Coronary artery (tissue), 2 donors: ENCODE results near the gene R3HDM2.

Experiments used
- DNase-seq: peaks from one replicate; pipeline ENCODE4 v3.0.0-alpha.2; 2017; ENCODE audit warnings: low spot score
- H3K27ac ChIP-seq, 2 donors: fragments of 200-600 bp; sonication (generic); one replicate each; pipeline ENCODE4 v1.5.1; 2016 to 2019
- H3K4me3 ChIP-seq: fragments of 200-600 bp; sonication (generic); 2 replicates; pipeline ENCODE4 v1.5.1; 2016; ENCODE audit warnings: mild to moderate bottlenecking, moderate library complexity
- TF ChIP-seq, protein P1 (sequence below): fragments of 200-600 bp; sonication (generic); IDR thresholded peaks from one replicate; pipeline ENCODE4 v1.5.1; 2019; ENCODE audit warnings: antibody characterized with exemption

Gene R3HDM2

DNA sequence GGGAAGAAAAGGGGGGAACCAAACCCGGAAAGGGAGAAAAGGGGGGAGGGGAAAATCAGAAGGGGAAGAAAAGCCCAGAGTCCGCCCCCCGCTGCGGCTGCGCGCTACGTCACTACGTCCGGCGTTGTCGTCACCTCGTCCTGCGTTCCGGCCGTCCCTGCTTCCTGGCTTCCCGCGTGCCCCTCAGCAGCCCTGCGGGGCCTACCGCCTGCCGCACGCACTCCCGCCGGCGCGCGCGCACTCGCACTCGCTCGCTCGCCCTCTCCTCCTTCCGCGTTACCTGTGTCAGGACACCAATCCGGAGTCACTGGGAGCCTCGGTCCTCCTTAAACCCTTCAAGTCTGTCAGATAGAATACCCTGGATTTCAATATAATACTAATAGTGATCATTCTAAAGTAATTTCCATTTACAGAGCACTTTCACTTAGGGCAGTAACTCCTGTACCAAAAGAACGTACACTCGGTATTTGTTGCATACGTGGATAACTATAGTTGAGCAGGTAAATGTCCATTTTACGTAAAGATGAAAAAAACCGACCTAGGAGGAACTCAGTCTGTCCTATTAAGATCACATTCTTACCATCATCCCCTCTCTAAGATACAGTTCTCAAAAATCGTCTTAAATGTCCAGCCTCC is at the start of gene R3HDM2:
Gene R3HDM2, minus strand, starts transcription at position 113 of the 636 bp plus-strand sequence. CDS start 120,615 bp downstream, outside the sequence.
- Histone ChIP-seq H3K27ac (peak within 1 kb of the TSS; percentile 89 to 98), H3K4me3 (peak within 1 kb of the TSS; percentile 85)
- peak; percentile 97 for DNase-seq
- TF ChIP-seq, protein P1, sequence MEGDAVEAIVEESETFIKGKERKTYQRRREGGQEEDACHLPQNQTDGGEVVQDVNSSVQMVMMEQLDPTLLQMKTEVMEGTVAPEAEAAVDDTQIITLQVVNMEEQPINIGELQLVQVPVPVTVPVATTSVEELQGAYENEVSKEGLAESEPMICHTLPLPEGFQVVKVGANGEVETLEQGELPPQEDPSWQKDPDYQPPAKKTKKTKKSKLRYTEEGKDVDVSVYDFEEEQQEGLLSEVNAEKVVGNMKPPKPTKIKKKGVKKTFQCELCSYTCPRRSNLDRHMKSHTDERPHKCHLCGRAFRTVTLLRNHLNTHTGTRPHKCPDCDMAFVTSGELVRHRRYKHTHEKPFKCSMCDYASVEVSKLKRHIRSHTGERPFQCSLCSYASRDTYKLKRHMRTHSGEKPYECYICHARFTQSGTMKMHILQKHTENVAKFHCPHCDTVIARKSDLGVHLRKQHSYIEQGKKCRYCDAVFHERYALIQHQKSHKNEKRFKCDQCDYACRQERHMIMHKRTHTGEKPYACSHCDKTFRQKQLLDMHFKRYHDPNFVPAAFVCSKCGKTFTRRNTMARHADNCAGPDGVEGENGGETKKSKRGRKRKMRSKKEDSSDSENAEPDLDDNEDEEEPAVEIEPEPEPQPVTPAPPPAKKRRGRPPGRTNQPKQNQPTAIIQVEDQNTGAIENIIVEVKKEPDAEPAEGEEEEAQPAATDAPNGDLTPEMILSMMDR: no peak

DNA sequence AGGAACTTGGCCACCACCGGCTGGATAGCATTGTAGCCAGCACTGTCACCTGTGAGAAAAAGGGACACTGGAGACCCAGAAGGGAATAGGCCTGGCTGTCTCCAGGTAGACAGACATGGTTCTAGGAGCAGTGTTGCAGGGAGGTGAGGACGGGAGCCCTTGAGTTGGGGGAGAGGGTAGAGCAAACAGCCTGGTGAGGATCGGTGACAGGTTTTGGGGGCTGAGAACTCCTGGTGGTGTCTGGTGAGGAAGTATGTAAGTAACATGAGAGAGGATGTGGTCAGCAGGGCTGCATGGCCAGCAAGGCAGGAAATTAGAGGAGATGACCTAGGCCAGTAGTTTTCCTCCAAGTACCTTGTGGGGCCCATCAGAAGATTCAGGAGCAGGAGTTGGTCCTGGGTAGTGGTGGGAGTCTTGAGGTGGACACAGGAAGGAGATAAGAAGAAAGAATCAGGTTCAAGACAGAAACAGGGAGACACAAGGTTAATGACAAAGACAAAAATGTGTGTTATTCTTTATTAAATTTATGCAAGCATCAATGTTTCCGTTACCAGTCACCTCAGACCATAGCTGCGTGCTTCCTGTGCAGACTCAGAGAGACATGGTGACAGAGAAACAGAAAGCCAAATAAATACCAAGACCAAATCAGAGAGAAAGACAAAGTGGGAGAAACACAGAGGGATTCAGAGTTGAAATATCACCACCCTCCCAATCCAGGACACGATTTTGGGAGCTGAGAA is 48.7 kb upstream of the R3HDM2 start, which contains the start of gene ARHGAP9:
Gene ARHGAP9, minus strand, starts transcription at position 491 of the 740 bp plus-strand sequence. Its CDS starts 460 bp downstream, at position 31.
- TF ChIP-seq, protein P1: no peak
- DNase-seq: no peak
- H3K4me3 ChIP-seq: no peak within 1 kb of the TSS
- peak within 1 kb of the TSS; percentile 17 to 80 for H3K27ac ChIP-seq

DNA sequence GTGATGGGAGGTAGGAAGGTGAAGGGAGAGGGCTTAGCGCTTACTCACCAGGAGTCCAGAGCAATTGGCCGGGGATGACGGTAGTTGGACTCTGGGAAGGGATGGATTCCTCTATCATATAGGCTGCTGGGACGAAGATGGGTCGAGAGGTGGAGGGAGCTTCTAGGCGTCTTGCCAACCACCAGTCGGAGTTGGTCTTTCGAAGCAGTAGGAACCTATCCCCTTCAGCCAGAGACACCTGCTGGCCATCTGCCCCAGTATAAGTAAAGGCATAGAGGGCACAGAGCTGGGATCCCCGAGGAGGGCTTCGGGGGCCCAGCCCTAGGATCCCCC is 48.2 kb upstream of the R3HDM2 start:
- no peak for DNase-seq
- TF ChIP-seq, protein P1: no peak
- H3K27ac ChIP-seq: peak overlapping the region; percentile 17 to 80
- no peak overlapping the region for H3K4me3 ChIP-seq

DNA sequence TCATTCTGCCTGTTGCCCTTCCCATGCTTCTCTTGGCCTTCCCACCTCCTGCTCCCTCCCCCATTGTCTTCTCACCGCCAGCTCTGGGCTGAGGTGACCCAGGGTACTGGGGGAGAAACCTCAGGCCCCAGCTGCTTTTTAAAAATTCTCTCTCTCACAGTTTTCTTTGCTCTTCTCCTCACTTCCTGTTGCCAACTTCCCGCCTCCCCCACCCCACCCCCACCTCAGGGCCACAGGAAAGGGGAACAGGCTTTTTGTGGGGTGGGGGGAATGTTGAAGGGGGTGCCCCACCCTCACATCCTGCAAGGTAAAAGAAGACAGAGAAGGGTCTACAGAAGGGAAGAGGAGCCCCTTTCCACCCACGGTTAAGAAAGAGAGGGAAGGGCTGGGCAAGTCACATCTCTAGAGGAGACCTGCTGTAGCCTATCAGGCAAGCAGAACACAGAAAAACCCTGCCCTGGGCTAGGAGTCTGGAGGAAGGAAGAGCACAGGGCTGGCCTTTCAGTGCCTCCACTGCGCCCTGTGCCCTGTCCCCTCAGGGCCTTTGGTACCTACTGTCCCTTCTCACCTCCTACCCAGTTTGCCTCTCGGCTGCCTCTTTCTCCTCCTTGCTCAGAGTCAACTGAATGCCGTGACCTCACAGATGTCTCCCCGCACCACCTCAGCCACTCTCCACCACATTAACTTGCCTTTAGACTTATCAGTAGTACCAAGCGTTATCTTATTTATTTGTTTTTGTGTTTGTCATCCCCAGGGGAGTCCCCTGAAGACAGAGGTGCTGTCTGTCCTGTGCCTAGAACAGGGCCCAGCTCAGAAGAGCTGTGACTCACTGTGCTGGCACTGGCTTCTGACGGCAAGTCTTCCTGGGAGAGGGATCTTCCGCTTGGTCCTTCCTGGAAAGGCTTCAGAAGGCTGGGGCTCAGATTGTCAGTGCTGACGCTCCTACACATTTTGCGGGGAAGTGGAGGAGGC is 47.2 kb upstream of the R3HDM2 start:
- no peak for DNase-seq
- TF ChIP-seq, protein P1: no peak
- Histone ChIP-seq H3K27ac (peak overlapping the region in 1 of 2 donors; percentile 80), H3K4me3 (peak overlapping the region; percentile 75)

DNA sequence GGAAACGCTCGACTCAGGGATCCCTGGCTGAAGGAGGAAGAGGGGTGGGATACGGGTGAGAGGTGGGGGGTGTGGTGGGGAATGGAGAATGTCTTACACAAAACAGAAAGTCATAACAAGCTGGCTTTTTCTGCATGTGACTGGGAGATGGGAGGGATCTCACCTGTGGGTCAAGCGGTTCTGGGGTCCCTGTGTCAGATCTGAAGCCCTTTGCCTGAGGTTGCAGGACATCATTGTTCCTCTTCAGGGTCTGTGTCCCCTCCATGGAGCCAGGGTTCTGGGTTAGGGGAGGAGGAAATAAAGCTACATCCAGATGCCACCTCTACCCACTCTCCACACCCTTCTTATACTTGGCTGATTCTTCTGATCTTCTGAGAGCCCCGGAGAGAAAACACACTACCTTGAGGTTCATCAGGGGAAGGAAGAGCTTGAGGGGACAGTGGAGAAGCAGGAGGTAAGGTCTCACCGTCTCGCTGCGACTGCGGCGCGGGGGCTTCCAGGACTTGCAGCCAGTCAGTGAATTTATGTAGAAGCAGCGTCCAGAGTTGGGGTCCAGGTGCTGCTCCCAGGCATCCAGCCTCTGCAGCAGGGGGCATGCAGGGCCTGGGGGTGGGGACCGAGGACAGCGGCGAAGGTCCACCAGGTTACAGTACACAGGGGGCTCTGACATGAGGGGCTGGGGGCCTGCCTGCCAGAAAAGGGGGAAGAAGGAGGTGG is 46.3 kb upstream of the R3HDM2 start:
- Histone ChIP-seq H3K4me3 (peak overlapping the region; percentile 75), H3K27ac (peak overlapping the region in 1 of 2 donors; percentile 80)
- TF ChIP-seq, protein P1: no peak
- DNase-seq: no peak
